GM21576 (cell line): Measurements from ENCODE around the gene DNAJB2.
"Not testable (repeated sequence)": the region's sequence is repeated elsewhere in the genome, so short reads cannot be mapped to it uniquely, and the experiment has no call there.

ENCODE experiments used
- ATAC-seq: cut with Tn5 transposase; IDR thresholded peaks from one replicate; pipeline ENCODE4 v1.9.1; 2021; ENCODE audit warnings: mild to moderate bottlenecking, moderate library complexity; ENCODE audit not compliant: unreplicated experiment

DNAJB2 gene

GRCh38 chr2:219284501-219285372 is 5.6 kb downstream of the DNAJB2 start:
- no peak for ATAC-seq

DNA sequence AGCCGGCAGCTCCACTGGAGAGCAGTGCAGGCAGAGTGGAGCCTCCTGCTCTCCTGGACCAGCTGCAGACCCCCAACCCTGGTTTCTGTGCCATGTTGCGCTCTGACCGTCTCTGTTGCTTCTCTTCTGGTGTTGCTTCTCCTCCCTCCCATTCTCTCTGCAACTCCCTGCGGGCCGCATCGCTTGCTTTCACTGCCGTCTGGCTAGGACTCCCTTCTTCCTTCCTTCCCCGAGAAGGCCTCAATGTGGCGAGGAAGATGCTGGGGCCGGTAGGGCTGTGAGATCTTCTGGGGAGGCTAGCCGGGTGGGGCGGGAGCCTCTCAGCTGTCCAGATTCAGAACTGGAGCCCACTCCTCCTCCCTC is 6.2 kb downstream of the DNAJB2 start:
- ATAC-seq, result no peak

GRCh38 chr2:219285894-219286425 is 6.8 kb downstream of the DNAJB2 start:
- ATAC-seq, result no peak

GRCh38 chr2:219286436-219287115 is 7.4 kb downstream of the DNAJB2 start:
- no peak for ATAC-seq

GRCh38 chr2:219287116-219287440 is 7.9 kb downstream of the DNAJB2 start:
- not testable (repeated sequence) for ATAC-seq

DNA sequence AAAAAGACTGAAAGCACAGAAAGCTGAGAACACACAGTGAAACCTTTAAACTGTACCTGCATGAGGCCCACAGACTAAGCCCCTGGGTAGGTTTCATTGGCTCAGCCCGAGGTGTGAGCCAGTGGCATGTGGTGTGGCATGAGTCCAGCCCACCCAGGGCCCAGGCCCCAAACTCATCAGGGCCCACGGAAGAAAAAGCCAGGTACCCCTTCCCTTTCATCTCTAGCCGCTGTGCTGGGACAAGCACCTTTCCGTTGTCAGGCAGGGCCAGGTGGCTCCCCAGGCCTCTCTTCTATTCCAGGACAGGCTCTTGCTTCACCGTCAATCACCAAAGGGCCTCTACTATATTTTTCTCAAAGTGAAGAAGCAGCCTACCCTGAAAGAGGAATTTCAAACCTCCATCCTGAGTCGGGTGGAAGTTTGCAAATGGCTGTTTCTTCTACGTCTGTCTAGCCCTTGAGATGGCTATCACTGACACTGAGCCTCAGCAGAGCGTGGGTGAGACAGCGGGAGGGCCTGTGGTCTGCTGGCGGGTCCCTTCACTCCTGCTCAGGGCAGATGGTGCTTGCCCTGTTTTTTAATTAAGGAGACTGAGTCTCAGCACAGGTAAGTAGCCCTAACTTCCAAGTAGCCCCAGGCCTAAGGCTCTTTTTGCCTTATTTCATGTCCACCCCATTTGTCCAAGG is 8.6 kb downstream of the DNAJB2 start:
- no peak for ATAC-seq

GRCh38 chr2:219289195-219289536 is 10.0 kb downstream of the DNAJB2 start:
- no peak for ATAC-seq

DNA sequence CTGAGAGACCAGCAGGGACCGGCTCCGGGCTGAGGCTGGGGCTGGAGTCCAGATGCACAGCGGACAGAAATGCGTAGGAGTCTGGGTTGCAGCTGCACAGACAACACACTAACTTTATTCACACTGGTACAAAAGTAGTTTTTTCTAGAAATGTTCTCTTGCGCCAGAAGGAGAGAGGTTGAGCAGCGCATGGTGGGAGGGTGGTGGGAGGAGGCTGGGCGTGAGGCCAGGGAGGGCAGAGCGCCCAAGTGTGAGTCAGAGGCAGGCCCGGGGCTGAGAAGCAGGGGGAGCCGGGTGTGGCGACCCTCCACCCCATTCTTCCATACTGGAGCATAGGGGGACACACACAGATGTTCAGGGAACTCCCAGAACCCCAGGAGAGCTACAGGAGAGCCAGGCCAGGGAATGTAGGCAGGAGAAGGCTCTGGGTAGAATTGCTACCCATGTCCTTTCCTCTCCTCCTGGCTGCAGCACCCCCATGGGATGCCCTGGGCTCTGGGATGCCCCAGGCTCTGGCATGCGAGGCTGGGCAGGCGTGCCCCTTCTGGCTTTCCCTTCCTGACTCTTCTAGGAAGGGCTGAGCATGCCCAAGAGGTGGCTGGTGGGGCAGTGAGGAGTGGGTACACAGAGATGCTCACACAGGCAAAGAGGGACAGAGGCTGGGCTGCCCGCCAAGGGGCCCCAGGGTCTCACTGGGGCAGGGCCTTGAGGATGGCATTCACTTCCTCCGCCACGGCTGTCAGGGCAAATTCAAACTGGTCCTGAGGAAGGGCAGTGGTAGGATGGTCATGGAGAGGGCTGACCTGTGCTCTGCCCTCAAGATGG is 10.6 kb downstream of the DNAJB2 start:
- ATAC-seq, result no peak

- ATAC-seq, result no peak
Measured at GRCh38 chr2:219290381-219291171, 11.4 kb downstream of the DNAJB2 start.

DNA sequence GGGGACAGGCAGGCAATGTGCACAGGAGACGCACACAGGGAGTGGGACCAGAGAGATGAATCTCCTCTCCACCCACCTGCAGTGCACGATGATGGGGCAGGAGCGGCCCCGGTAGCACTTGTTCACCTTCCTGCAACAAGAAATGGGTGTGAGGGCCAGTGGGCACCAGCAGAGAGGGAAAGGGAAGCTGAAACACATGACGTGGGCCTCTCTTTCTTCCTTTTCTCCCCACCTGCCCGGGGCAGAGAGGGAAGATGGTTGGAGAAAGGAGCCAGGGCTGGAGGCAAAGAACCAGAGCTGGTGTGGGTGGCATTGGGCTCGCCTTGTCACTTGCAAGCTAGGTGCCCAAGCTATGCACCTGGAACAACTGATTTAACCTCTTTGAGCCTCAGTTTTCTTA is 12.2 kb downstream of the DNAJB2 start:
- ATAC-seq, result no peak

- ATAC-seq, result no peak
Measured at GRCh38 chr2:219291910-219292490, 12.8 kb downstream of the DNAJB2 start.

DNA sequence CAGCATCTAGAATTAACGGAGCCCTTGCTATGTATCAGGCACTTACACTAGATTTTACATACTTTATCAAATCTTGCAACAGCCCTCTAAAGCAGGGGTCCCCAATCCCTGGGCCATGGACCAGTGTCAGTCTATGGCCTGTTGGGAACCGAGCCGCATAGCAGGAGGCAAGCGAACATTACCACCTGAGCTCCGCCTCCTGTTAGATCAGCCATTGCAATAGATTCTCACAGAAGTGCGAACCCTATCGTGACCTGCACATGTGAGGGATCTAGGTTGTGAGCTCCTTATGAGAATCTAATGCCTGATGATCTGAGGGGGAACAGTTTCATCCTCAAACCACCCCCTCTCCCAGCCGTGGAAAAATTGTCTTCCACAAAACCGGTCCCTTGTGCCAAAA is 13.4 kb downstream of the DNAJB2 start:
- ATAC-seq, result no peak

DNA sequence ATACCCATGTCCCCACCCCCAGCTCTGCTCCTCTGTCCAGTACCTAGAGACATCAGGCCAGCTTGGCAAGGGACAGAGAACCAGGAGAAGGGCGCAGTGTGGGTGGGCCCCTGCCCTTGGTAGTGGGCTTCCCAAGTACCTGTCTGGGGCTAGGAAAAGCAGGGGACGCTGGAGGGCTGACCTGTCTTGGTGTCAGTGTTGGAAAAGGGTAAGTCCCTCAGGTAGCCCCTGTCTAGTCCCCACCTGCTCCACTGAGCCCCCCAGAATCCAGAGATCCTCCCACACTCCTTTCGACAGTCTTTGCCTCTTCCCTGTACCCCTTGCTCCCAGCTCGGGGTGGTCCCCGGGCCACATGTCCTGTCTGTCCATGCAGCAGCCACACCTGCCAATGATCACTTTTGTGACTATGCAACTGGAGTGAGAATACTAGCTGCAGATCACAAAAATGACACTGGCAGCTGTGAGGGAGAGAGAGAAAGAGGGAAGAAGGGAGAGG is 14.6 kb downstream of the DNAJB2 start:
- no peak for ATAC-seq

- peak; percentile 79 for ATAC-seq
Measured at GRCh38 chr2:219294356-219295351, 15.5 kb downstream of the DNAJB2 start.

DNA sequence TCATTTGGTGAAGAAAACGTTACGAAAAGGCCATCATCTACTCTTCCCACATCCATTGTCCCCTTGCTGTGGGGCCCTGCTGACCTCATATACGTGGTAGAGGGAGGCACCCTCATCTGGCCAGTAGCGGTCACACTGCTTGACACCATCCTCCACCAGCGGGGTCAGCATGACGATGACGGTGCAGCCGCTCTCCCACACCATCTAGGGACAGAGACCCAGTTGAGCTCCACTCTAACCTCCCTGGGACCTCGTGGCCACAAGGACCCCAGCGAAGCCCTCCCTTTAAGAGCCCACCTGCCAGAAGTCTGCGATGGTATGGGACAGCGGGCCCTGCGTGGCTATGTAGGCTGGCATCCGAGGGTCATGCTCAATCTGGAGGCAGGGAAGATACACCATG is 17.0 kb downstream of the DNAJB2 start:
- ATAC-seq, result no peak

GRCh38 chr2:219296631-219297391 is 17.6 kb downstream of the DNAJB2 start:
- ATAC-seq, result no peak

DNA sequence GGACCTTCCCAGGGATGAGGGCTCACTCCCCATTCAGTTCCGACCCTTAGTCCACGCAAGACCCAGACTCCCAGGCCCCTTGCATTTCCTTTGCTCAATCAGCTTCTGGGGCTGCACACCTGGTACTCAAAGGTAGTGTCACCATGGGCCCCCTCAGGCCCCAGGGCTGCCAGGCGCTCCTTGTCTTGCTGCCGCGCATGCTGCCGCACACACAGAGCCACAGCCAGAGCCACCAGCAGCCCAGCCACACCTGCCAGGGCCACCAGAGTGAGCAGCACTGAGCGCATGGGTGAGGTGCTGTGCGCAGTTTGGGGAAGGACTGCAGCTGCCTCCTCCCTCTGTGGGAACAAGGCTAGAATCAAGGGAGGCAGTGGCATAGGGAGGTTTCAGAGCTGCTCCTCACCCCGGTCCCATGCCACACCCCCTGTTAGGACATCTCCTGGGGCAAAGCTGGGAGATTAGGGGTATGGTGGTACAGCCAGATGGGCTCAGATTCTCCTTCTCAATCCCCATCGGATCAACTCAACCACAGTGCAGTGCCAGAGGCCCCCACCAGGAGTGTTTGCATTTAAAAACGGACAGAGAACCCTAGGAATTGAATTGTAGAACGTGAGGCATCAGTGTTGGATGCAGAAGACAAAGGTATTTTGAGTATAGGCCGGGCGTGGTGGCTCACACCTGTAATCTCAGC is 18.7 kb downstream of the DNAJB2 start:
- no peak for ATAC-seq
